ENCODE results near the gene LIG1. TPM values are rescaled to one million over a fixed set of nuclear protein-coding genes. Genes with fewer than 3 reads are reported as not detected.

Gene LIG1
- total and polyA plus RNA-seq, 9 of the 15 experiments (the other 6 are each of a cell fraction or from before 2014, with no cell fraction given), result 9.6 to 114 (median 71.1) TPM

DNA sequence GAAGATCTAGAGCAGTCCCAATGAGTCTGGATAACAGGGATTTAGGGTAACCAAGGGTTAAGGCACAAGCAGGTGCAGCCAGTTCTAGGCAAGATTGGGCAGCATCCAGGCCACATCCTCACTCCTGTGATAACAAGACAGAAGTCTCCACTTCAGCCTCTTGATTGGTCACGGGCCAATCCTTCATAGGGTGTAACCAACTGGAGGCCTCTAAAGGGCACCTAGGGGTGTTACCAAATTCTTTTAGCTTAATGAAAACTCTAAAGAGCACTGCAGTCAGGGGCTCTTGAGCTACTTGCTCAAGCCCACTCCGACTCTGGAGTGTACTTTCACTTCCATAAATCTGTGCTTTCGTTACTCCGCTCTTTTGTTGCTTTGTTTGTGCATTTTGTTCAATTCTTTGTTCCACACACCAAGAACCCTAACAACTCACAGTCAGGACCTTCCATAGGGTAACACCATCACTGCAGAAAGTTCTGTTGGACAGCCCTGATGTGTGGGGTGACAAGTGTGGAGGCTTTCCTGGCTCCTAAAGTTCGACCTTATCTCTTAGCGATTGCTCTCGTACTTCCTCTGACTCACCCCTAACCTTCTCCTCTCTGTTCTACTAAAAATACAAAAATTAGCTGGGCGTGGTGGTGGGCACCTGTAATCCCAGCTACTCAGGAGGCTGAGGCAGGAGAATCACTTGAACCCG, 36.4 kb upstream of the LIG1 start (continued):
- TF ChIP-seq, protein P1, sequence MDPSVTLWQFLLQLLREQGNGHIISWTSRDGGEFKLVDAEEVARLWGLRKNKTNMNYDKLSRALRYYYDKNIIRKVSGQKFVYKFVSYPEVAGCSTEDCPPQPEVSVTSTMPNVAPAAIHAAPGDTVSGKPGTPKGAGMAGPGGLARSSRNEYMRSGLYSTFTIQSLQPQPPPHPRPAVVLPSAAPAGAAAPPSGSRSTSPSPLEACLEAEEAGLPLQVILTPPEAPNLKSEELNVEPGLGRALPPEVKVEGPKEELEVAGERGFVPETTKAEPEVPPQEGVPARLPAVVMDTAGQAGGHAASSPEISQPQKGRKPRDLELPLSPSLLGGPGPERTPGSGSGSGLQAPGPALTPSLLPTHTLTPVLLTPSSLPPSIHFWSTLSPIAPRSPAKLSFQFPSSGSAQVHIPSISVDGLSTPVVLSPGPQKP (CRISPR knock-in tag; IDR thresholded peaks at IDR 0.05), result no peak
- TF ChIP-seq JUND (IDR thresholded peaks at IDR 0.05; ENCODE audit: borderline replicate concordance, low read depth, low read length) (peak; percentile 78), JUND (tag; IDR thresholded peaks at IDR 0.05; ENCODE audit: borderline replicate concordance, low read depth, low read length) (peak; percentile 79; the same call in 1 of the 3 replicates), RBM17 (IDR thresholded peaks at IDR 0.05; ENCODE audit: borderline replicate concordance, low read depth, low read length) (no peak), KLF6 (CRISPR knock-in tag; IDR thresholded peaks at IDR 0.05; ENCODE audit: borderline replicate concordance) (no peak)

DNA sequence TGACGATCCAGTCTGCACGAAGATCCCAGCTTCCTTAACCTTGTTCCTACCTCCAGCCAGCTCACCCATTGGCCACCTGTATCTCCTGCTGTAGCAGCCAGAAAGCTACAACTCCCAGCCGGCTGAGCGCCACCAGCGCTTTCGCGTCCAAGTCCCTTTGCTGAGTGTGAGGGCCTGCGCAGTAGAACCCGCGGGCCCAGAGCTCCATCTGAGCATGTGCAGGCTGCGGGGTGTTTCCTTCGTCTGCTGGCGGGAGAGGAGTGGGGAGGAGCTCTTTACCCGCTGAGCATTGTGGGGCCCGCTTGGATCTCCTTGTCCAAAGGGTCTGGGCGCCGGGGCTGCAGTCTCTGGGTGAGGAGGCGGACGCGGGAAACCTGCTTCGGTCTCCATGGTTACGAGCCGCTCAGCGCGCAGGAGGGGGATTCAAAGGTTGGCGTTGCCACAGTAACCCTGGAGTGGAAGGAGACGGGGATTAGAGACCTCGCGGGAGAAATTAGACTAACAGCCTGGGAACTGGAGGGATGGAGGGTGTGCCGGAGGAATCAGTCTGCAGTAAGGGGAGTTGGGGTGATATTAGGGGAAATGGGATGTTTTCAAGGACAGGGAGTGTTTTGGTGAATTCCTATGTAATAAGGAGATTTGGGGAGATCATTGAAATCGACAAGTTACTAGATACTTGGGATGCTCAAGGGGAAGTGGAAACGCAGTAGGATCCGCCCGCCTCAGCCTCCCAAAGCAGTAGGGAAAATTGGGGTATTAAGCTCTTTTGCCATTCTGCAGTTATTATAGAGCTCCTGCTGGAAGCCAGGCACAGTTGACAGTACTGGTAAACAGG, 33.9 kb upstream of the LIG1 start:
- peaks cover 8 to 17% of the 10 kb centered on the region in 2 experiments; a peak in 3 of 5 replicates for H3K4me1 ChIP-seq (replicated peaks in 1 of 2; ENCODE audit: control insufficient read depth in 2 of 2, insufficient read depth in 2 of 2, low read length in 2 of 2)
- intact Hi-C loops (cut with micrococcal nuclease) (loop anchor here (5.0 kb wide), 1 partner anchor 53 kb away; the partner anchor contains the start of gene CARD8), in situ Hi-C loops (cut with MboI) (no loop called here)
- FAIRE-seq, result peak; percentile 99
- peak; percentile 93 to 98 (median 96) for DNase-seq (ENCODE audit: extremely low read depth in 1 of 4, low spot score in 3 of 4)
- ATAC-seq, result peak; percentile 100
- POLR2A ChIA-PET, result interaction anchor here (0.6 to 2.7 kb wide), 24 partner anchors 8 to 324 kb away, joined by 3 to 24 read pairs (median 3); partner anchors contain the start of gene CARD8
- peak overlapping the region; percentile 75 for H3K27ac ChIP-seq (ENCODE audit: extremely low read depth, low read depth, low read length)
- H3K9me3 ChIP-seq (replicated peaks; ENCODE audit: control insufficient read depth, insufficient read depth, low read depth, low read length), result no peaks in the 10 kb centered on the region
- H3K4me2 ChIP-seq (ENCODE audit: insufficient read depth, low read length), result peak overlapping the region; percentile 93
- peak overlapping the region; percentile 94 for H2AFZ ChIP-seq (ENCODE audit: low read depth, low read length)
- no TSS peak for BruUV-seq (replicated peaks)
- H3K4me3 ChIP-seq, result peak overlapping the region; percentile 55
- H3K79me2 ChIP-seq (ENCODE audit: control insufficient read depth, insufficient read depth, low read length), result peaks cover 18% of the 10 kb centered on the region
- H4K20me1 ChIP-seq (replicated peaks; ENCODE audit: control insufficient read depth, insufficient read depth, low read length), result no peaks in the 10 kb centered on the region
- under 1% methylated on average over 34 of the region's 34 CpGs for WGBS (ENCODE audit: insufficient coverage, low coverage, missing lambda C conversion rate)
- CTCF ChIA-PET (ENCODE audit: low intra/inter-chr PET ratio), result no interaction called here
- peaks cover 7% of the 10 kb centered on the region; the same call in 2 of the 3 replicates for H3K36me3 ChIP-seq (ENCODE audit: control insufficient read depth, insufficient read depth, low read length)
- peak overlapping the region; percentile 79 to 91 for H3K9ac ChIP-seq (ENCODE audit: insufficient read depth in 1 of 2, low read depth in 2 of 2, low read length in 2 of 2)
- no peaks in the 10 kb centered on the region for H3K27me3 ChIP-seq (ENCODE audit: control insufficient read depth in 2 of 2, insufficient read depth in 2 of 2, low read length in 2 of 2)
- H3K9me1 ChIP-seq (ENCODE audit: control insufficient read depth, insufficient read depth, low read length), result no peaks in the 10 kb centered on the region
- TF ChIP-seq, protein P2, sequence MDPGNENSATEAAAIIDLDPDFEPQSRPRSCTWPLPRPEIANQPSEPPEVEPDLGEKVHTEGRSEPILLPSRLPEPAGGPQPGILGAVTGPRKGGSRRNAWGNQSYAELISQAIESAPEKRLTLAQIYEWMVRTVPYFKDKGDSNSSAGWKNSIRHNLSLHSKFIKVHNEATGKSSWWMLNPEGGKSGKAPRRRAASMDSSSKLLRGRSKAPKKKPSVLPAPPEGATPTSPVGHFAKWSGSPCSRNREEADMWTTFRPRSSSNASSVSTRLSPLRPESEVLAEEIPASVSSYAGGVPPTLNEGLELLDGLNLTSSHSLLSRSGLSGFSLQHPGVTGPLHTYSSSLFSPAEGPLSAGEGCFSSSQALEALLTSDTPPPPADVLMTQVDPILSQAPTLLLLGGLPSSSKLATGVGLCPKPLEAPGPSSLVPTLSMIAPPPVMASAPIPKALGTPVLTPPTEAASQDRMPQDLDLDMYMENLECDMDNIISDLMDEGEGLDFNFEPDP (CRISPR knock-in tag; IDR thresholded peaks at IDR 0.05), result 0 out of 2 replicates have a peak, but pooled peaks have one; percentile 40
- TF ChIP-seq ZNF274 (IDR thresholded peaks at IDR 0.05; ENCODE audit: borderline replicate concordance, low read depth, low read length), result no peak
- TF ChIP-seq PHF8 (IDR thresholded peaks at IDR 0.05; ENCODE audit: borderline replicate concordance, low read length), result peak; percentile 79
- TF ChIP-seq, protein P3, sequence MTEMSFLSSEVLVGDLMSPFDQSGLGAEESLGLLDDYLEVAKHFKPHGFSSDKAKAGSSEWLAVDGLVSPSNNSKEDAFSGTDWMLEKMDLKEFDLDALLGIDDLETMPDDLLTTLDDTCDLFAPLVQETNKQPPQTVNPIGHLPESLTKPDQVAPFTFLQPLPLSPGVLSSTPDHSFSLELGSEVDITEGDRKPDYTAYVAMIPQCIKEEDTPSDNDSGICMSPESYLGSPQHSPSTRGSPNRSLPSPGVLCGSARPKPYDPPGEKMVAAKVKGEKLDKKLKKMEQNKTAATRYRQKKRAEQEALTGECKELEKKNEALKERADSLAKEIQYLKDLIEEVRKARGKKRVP (CRISPR knock-in tag; IDR thresholded peaks at IDR 0.05), result 0 out of 2 replicates have a peak, but pooled peaks have one; percentile 28
- TF ChIP-seq ADNP (tag; IDR thresholded peaks at IDR 0.05), result no peak
- TF ChIP-seq, protein P4, sequence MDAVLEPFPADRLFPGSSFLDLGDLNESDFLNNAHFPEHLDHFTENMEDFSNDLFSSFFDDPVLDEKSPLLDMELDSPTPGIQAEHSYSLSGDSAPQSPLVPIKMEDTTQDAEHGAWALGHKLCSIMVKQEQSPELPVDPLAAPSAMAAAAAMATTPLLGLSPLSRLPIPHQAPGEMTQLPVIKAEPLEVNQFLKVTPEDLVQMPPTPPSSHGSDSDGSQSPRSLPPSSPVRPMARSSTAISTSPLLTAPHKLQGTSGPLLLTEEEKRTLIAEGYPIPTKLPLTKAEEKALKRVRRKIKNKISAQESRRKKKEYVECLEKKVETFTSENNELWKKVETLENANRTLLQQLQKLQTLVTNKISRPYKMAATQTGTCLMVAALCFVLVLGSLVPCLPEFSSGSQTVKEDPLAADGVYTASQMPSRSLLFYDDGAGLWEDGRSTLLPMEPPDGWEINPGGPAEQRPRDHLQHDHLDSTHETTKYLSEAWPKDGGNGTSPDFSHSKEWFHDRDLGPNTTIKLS (IDR thresholded peaks at IDR 0.05; ENCODE audit: borderline replicate concordance, low read depth), result peak; percentile 49; the same call in 1 of the 2 replicates
- peak; percentile 64; the same call in 1 of the 2 replicates for TF ChIP-seq RB1 (IDR thresholded peaks at IDR 0.05; ENCODE audit: low read depth)

Measured in K562 (cell line).